ENCODE measurements around the gene IDI1.
"Not testable (repeated sequence)": the region's sequence is repeated elsewhere in the genome, so short reads cannot be mapped to it uniquely, and the experiment has no call there.

The IDI1 gene

GRCh38 chr10:1048732-1049424 lies at the start of gene IDI1:
TSS of gene IDI1 (minus strand) at chr10:1049119. CDS start at chr10:1049003, 116 bp downstream.
- peak; percentile 97 to 98 for DNase-seq

- DNase-seq = no peak
Observed at GRCh38 chr10:1097436-1097835, 48.5 kb upstream of the IDI1 start.

- DNase-seq = no peak
Observed at GRCh38 chr10:1096287-1096889, 47.5 kb upstream of the IDI1 start.

GRCh38 chr10:1095498-1095897 lies 46.6 kb upstream of the IDI1 start:
- no peak for DNase-seq

GRCh38 chr10:1094112-1095057 lies 45.5 kb upstream of the IDI1 start:
- DNase-seq = no peak

- no peak for DNase-seq
Observed at GRCh38 chr10:1093696-1094095, 44.8 kb upstream of the IDI1 start.

- no peak for DNase-seq
Observed at GRCh38 chr10:1090696-1091095, 41.8 kb upstream of the IDI1 start.

GRCh38 chr10:1089017-1089689 lies 40.2 kb upstream of the IDI1 start:
- no peak for DNase-seq

GRCh38 chr10:1086787-1087186 lies 37.9 kb upstream of the IDI1 start:
- DNase-seq = no peak

GRCh38 chr10:1085258-1085657 lies 36.3 kb upstream of the IDI1 start:
- DNase-seq = no peak

- DNase-seq = no peak
Observed at GRCh38 chr10:1084011-1084950, 35.4 kb upstream of the IDI1 start.

- no peak for DNase-seq
Observed at GRCh38 chr10:1083581-1083980, 34.7 kb upstream of the IDI1 start.

GRCh38 chr10:1078668-1079067 lies 29.7 kb upstream of the IDI1 start:
- no peak for DNase-seq

- DNase-seq = no peak
Observed at GRCh38 chr10:1074748-1075308, 25.9 kb upstream of the IDI1 start.

GRCh38 chr10:1074052-1074747 lies 25.3 kb upstream of the IDI1 start:
- DNase-seq = no peak

- no peak for DNase-seq
Observed at GRCh38 chr10:1070919-1071318, 22.0 kb upstream of the IDI1 start.

- DNase-seq = no peak
Observed at GRCh38 chr10:1068380-1069361, 19.8 kb upstream of the IDI1 start.

- DNase-seq = not testable (repeated sequence)
Observed at GRCh38 chr10:1066734-1067133, 17.8 kb upstream of the IDI1 start.

GRCh38 chr10:1064964-1065247 lies 16.0 kb upstream of the IDI1 start:
- DNase-seq = no peak
